HG03571 (cell line): ENCODE results near the gene ISL1.

ENCODE experiments used
- ATAC-seq: cut with Tn5 transposase; IDR thresholded peaks from one replicate; pipeline ENCODE4 v1.9.1; 2021; ENCODE audit not compliant: unreplicated experiment

The ISL1 gene

DNA sequence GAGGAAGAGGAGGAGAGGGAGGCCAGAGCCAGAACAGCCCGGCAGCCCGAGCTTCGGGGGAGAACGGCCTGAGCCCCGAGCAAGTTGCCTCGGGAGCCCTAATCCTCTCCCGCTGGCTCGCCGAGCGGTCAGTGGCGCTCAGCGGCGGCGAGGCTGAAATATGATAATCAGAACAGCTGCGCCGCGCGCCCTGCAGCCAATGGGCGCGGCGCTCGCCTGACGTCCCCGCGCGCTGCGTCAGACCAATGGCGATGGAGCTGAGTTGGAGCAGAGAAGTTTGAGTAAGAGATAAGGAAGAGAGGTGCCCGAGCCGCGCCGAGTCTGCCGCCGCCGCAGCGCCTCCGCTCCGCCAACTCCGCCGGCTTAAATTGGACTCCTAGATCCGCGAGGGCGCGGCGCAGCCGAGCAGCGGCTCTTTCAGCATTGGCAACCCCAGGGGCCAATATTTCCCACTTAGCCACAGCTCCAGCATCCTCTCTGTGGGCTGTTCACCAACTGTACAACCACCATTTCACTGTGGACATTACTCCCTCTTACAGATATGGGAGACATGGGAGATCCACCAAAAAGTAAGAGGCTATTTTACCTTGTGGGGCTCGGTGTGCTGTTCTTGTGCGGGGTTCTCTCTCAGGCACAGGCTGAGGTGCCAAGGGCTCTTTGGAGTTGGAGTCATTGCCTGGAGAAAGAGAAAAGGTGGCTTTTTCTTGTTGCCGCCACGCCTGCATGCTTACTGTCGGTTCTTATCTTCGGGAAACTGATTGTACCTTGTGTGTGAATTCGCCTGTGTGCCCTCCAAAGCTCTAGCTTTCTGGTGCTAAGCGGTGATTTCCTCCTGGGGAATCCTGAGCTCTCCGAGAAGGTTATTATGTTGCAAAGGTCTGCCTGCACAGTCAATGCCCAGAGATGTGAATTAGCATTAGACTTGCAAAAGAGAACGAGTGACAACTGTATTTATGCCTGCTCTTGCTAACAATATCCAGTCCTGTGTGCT, at the start of gene ISL1:
TSS of gene ISL1 (plus strand) at position 318 of the 991 bp plus-strand sequence. CDS start at position 542, 224 bp downstream.
- no peak for ATAC-seq

DNA sequence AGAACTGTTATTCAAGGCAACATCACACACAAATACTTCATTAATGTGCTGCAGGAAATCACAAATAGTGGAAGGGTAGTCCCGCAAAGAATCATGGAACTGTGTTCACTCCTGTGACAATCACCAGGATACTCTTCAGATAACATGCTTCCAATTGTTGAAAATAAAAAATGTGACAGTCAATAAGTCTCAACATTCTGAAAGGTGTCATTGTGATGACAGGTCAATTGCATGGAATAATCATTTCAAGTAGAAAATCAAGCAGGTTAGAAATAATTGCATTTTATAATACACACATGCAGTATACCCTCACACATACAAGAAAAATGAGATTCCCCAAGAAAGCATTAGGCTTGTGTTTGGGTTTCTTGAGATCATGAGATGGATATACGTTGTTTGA, 46.4 kb upstream of the ISL1 start:
- ATAC-seq, result no peak

DNA sequence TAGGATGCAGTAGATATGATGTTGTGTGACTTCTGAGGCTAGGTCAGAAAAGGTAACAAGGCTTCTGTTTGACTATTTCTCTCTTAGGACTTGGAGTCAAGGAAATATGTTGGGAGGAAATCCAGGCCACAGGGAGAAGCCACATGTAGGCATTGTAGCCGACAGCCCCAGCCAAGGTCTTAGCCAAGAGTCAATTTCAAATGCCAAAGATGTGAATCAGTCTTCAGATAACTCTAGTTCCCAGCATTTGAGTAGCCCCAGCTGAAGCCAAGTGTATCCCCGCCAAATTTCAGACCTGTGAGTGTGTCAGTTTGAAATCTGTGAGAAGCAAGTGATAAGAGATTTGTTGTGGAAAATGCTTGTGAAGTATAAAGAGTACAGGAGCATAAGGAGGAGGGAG, 38.1 kb upstream of the ISL1 start:
- ATAC-seq, result no peak

DNA sequence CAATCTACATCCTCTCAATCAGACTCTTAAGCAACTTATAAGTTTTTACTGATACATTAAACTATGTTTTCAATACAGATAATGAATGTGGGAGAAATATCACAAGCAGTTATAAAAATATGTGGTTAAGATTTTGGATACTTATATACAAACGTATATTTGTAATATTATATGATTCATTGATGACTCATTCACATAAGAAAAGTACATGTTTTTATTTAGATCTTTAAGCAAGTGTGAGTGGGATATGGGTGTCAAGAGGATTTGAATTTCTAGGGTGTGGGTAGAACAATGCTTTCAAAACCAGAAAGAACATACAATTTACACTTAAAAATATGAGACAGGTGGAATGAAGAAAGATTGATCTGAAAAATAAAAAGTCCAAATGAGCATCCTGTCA, 36.1 kb upstream of the ISL1 start:
- ATAC-seq, result no peak

DNA sequence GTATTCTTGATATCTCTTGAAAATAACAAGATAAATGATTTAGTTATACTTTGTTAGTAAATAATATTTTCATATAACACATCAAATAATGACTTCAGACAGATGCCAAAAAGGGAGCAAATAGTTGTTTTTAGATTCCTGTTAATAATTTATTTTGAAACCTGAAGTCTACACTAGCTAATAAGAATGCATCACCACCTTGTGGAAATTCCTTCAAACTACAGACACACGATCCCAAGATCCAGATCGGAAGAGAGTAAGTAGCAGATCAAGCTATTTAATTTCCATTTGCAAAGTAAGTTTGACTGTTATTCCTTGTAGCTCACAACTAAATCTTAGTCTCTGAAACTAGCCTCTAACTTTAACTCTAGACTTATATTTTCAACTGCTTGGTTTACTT, 35.5 kb upstream of the ISL1 start:
- ATAC-seq, result no peak

DNA sequence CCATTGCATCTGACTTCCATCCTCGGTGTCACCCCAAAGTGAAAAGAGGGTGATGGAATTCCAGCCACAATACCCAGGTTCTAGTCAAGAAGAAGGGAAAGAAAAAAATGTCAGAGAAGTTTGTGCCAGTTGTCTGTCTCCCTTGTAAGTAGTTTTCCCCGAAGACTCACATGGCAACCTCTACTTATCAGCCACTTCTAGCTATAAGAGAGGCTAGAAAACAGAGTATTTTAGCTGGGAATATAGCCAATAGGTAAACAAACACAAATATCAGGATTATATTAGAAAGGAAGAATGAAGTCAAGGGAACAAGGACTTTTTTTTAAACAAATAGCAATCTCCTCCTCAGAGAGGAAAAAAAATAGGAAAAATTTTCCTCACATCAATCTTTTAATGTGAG, 12.2 kb upstream of the ISL1 start:
- ATAC-seq, result no peak

DNA sequence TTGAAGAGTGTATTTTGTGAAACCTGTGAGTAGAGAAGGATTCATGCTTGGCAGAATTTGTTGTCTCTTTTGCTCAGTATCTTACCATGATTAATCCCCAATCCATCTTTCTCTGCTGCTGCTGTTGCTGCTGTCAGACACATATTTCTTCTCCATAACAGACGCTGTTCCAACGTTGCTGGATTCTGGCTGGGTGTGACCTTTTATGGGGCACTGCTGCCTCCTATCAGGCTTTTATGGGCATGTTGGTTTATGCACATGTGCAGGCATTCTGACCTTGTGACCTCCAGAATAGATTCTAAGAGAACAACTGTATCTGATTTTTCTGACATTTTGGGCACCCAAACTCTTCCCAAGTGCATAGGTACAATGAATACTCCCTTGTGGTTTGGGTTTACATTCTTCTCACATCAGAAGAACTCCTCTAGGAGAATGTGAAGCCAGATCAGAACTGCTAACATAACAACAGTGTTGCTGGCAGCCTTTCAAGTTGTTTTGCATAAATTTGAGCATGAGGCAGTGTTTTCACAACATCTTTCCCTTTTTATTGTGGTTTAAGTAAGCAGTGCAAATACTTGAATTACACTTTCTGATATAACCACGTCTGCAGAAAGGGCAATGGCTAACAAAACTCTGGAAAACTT, 9.2 kb upstream of the ISL1 start:
- ATAC-seq, result no peak

DNA sequence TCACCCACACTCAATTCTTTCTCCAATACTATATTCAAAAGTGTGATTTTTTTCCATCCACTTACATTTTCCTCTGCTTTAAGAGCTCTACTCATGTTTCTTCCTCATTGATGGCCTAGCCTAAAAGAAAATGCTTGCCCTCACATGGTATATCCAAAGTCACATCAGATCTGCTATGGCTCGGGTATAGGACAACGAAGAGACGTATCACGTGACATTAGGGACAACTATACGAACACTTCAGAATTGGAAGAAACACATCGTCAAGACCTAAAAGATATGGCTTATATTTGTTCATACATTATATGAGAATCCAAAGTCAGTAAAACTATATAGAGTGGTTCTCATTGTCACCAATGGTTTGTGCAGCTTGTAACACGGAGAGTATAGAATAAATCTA, 8.2 kb upstream of the ISL1 start:
- no peak for ATAC-seq

DNA sequence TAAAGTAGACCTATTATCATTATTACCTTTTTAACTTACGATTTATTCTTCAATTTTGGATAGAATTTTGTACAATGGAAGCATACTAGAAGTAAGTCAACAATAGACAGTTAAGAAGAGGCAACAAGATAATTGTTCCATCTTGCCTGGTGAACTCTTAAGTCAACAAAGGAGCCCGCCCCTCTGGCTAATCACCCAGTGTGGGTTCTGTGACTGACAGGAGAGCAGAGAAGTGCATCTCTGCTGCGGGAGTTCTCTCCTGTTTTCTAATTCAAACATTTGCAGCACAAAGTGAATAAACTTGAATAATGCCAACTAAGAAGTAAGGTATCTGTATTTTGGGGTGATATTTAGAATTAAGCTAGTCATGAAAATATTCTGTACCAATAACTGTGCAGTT, 6.7 kb upstream of the ISL1 start:
- no peak for ATAC-seq

DNA sequence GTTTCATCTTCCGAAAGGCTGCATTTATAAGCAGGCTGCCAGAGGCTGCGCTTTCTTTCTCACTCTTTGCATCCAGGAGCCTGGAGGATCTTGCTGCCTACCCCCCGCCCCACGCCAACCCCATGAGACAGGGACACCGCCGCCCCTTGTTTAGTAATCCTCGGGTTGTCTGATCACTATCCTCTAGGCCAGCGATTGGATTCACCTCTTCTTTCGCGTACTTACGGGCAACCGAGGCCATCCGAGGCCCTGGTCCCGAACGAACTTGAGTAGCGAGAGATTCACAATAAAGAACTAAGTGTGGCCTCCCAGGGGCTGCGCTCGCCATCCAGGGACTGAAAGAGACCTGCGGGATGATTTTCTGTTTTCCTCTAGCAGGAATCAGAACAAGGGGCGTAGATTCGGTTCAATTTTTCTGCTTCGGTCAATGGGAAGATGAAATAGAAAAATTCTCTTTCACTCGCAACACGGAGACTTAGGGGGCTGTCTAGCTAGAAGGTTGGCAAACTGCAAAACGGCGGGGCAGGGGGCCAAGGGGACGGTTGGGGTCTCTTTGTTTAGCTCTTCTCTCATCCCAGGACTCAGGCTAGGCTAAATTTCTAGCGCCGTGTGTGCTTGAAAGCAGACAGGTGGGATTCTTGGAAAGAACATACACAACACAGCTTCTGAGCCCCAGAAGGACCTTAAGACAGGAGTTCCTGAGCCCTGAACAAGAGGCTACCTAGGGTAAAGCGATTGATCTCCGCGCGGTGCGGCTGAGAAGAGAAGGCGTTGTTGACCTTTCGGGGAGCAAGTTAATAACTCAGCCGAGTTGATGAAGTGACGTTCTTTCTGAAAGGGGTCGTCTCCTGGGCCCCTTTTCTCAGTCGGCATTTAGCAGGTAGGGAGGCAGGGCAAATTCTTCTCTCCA, 5.8 kb upstream of the ISL1 start:
- ATAC-seq, result no peak

DNA sequence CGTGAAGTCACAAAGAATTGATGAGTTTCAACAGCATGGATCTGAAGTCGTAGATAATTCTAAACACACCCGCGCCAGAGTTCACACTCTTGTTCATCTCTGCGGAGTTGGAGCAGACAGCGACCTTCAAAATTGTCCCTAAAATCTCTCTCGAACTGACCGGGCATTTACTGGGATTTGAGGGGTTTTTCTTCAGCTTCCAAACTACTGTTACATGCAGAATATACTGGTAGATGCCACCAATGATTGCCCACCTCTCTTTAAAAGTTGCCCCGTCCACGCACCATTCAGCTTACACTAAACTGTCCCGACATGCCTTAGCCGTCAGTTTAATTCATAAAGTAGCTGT, 5.2 kb upstream of the ISL1 start:
- no peak for ATAC-seq

DNA sequence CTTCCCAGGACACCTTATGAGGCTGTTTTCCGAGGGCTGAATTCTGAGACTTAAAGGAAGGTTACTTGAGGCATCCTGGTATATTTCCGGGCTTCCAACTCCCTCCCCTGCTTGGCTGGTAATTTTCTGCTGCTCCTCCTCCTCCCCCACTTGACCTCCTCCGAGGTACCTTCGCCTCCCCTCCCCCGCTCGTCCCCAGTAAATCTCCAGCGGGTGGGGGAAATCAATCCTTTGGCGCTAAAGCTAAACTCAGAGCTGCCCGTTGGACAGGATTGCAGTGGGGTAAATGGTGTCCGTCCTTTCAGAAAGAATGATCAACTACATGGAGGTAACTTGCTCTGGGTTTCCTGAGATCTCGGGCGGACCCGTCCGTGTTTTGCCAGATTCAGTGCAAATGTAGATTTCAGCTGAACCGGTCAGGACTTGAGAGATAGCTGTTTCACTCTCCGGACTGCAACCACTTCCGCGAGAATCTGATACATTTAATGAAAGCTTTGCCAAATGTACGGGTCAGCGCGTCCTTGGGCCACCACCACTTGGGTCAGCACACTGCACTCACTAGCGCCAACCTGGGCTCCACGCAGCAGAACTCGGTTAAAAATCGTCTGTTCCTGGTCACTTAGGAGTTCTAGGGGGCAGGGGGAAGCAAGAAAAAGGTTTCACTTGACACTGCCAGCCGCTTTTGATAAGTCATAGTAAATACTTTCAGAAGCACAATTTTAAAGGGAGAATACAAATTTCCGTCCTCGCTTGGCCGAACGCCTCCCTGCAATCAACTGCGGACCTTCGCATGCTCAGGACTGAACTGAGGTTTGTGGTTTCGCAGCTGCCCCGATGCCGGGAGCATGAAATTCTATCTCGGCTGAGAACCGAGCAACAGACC, 4.6 kb upstream of the ISL1 start:
- no peak for ATAC-seq

DNA sequence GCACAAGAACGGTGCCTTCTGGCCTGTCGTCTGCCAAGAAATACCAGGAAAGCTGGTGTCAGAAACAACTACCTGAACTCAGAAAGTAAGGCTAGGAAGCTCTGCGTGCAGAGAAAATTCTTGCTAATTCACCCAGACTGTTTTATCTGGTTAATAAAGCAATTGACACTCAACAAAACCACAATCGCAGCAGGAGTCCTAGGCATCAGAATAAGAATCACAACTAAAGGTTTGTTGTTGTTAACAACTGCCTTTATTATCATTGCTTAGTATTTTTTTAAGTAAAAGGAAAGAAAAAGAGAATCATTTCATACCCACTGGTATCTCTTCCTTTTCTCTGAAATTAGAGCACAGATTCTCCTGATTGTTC, 3.9 kb upstream of the ISL1 start:
- ATAC-seq, result no peak

DNA sequence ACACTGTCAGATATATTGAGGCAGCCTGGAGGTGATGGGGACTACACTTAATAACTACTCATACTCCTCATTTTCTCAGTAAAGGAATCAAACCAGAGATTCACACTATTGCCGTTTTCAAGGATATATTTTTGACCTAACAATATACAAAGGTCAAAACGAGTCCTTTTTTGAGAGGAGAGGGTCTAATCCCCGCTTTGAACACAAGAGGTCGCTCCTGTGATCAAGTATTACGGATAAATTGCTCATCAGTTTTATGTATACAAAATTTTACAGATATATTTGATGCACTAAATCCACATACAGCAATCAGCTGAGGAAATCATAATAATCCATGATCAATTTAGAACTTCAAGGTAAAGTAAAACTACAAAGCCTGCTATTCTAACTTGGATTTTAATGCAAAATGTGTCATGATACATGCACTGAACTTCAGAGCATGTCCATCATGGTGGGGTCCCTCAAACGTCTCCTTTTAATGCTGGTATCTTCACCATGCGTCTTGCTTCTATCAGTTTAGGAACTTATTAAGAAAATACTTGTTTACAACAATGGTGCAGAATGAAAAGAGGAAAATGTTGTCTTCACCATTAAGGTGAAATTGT, 2.5 kb upstream of the ISL1 start:
- no peak for ATAC-seq

DNA sequence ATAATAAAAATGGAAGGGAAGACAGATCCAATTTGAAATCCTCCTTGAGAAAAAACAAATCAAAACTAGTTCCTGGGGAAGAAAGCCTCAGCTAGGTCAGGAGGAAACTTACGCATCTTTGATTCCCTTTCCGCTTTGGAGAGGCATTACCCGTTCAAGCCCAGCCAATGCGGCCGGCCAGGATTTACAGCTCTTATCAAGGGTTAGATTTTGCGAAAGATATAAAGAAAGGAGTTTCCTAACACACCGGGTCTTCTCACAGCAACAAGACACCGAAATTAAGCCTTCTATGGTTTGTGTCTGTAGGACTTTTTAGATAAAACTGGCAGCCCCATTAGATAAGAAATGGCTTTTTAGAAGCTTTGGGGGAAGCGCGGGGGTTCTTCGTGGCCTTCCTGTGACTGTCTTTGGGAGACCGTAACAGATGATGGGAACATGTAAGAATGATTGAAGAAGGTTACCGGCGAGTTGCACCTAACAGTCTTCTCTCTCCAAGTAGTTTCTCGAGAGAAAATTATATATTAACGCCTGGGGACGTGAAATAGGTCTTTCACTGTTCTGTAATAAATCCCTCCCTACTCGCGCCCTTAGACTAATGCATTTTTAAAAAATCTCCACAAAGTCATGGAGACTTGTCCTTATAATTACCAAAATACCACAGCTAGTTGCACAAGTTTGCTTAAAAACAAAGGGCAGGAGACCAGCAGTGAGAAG, 1.3 kb upstream of the ISL1 start:
- ATAC-seq, result no peak

DNA sequence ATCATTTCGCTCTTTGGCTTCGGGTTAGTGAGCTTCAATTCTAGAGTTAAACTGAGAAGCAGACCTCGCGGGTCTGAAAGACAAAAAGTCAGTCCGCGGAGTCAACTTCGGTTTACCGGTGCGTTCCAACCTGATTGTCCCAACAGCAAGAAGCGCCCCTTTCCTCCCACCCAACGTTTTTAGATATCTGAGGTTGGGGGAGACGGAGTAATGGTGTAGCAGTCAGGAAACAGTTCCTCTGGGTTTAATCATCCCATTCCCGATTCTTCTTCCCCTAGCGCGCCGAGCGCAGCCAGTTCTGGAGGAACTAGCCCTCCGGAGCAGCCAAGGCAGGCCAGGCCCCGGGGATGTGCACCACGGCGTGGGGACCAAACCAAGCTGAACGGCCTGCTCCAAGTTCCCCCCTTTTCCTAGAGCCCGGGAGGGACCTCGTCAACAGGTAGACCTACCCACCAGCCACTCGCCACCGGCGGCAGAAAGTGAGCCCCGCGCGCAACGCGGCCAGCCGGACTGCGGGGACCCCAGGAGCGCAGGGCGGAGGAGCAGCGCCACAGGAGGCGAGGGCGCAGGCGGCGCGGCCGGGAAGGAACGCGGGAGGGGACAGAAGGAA, 622 bp upstream of the ISL1 start:
- ATAC-seq, result no peak

DNA sequence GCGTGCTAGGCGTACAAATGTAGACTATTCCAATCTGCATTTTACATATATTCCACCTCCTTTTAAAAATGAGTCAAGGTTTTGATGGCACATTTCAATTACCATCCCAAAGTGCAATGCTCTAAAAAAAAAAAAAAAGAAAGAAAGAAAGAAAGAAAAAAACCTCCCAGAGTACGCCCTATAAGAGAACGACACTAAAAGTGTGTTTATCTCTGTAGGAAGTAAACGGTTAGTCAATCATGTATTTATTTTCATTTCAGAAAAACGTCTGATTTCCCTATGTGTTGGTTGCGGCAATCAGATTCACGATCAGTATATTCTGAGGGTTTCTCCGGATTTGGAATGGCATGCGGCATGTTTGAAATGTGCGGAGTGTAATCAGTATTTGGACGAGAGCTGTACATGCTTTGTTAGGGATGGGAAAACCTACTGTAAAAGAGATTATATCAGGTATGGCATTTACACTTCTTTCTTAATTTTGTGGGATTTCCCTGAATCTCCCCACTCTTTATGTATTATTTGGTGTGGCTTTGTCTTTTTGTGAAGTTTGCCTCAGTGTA, 1.1 kb downstream of the ISL1 start:
- no peak for ATAC-seq

DNA sequence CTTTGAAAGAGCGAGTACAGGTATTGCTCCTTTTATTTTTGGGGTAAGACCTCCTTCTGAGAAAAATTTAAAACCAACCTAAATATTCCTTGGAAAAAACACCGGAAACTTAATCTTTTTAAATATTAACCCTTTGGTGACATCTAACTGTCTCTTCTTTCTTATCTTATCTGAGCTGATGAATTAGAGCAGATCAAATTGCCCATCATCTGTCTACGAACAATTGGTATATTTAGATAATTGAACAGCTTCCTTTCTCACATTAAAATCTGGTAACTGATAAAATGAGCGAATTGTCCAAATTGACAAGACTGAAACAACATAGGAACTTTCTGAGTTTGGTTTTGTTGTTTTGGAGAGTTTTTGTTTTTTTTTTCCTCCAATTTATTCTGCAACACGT, 2.0 kb downstream of the ISL1 start:
- ATAC-seq, result no peak
